Mesenteric fat pad (tissue), 1 donor: Measurements from ENCODE around the gene KRTAP10-4. TPM values are rescaled to one million over a fixed set of nuclear protein-coding genes. Genes with fewer than 3 reads are reported as not detected.
A peak's percentile ranks its signal among the peaks of the same experiment; 100 is the strongest.

Experiments used
- DNase-seq: peaks from one replicate; pipeline ENCODE4 v3.0.0-alpha.2; 2020; ENCODE audit warnings: low spot score
- total RNA-seq: library from RNA; stranded (reverse); fragmentation: NEBNext Ultra II Directional; extraction: Animal tissue kit (Norgen Biotek cat#: 25700); gene quantifications from one replicate; pipeline ENCODE4 v1.2.1, GENCODE V29; 2021
- donor health status: DM: yes; HTN: yes; CAD: no.

The KRTAP10-4 gene
- total RNA-seq, 1 donor from 2014 or later: not detected

DNA sequence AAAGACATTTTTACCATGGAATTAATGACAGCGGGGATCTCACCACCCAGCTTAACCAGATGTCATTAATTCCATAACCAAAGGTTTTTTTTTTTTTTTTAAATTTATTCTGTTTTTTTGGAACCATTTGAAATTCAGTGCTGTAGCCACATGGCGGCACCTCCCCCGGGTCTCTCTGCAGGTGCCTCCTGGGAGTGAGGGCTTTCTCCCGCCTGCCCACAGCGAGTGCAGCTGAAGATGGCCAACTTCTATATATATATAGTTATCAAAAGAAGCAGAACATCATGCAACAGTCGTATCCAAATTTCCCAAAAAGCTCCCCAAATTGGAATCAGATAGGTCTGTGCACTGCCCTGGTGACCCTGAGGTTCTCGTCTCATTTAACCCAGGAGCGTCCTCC is 41.9 kb downstream of the KRTAP10-4 start:
- no peak for DNase-seq

DNA sequence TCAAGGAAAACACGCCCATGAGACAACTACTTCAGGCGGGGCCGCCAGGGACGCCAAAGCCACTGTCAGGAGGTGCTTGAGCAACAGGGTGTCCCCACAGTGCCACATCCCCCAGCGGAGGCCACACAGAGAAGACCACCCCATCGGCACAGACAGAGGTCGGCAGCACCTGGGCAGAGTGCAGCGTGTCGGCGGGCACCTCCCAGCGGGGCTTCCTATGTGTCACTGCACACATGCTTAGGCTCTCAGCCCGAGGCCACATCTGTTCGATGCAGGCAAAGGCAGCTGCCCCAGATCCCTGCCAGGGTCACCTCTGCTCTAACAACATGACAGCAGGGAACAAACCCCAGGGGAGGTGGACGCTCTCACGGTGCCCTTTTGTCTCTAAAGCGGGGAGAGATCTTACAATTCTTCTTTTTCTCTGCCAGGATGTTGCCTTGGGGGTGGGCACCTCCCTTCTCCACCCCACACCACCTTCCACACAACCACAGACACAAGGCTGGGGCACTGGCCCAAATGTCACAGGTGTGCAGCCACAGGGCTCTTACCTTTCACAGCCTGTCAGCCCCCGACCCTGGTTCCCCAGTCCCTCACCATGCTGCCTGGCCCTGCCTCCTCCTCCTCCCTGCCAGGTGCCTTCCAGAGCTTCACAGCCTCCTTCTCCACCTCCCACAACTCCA is 42.5 kb downstream of the KRTAP10-4 start:
- peak; percentile 78 for DNase-seq

DNA sequence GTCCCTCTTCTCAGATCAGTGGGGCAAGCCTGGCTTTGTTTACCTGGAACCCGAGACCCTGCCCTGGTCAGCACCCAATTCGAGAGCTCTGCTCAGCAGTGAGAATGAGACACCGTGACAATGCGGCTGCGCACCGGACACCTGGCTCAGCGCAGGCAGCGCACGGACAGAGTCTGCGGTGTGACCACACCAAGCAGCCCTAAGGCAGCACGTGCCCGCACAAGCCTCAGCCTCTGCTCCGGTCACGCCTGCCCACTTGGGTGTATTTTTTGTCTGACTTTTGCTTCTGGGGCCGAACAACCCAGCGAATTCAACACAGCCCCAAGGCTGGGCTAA is 43.0 kb downstream of the KRTAP10-4 start:
- no peak for DNase-seq

DNA sequence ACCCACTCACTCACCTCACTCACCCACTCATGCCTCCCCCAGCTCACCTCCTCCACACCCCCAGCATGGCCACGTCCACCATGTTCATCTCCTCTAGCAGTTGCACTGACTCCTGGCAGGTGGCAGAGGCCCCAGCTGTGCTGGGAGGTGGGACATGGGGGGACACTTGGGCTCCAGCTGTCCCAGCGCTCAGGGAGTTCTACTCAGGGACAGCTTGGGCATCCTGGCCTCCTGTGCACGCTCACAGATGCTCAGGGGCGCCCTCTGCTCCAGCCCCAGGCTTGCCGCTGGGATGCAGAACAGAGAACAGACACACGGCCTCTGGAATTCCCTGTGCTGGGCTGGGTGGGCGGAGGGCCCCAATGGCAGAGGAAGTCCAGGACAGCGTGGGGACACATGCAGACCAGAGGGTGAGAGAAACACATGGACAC is 43.6 kb downstream of the KRTAP10-4 start:
- no peak for DNase-seq

DNA sequence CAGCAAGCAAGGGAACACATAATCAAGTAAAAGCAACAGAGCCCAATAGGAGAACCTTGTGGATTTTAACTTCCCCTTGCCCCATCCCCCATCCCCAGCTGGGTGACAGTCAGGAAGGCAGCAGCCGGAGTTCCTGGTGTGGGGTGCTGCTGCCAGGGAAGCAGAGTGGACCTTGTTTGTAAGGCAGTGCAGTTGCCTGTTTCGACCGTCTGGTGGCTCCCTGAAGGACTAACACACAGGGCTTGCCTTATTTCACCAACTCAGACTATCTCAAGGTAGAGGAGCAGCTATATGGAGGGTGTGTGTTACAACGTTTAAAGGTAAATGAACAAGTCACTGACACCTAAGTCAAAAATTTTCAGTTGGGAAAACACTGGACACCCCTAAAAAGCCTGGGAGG is 45.0 kb downstream of the KRTAP10-4 start:
- no peak for DNase-seq

- no peak for DNase-seq
These were observed 45.4 kb downstream of the KRTAP10-4 start for GRCh38 chr21:44618909-44619308.

DNA sequence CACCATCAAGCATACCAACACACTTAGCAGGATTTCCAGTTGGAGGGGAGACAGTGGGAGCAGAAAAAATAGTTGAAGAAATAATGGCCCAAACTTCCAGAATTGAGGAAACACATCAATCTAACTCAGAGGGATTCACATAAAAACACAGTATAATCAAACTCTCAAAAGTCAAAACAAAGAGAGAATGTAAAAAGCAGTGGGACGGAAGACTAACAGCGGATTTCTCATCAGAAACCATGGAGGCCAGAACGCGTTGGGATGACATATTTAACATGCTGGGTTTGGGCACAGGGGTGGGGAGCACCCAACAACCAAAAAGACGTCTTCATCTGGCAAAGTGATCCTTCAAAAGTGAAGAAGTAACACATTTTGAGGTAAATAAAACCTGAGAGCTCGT is 46.4 kb downstream of the KRTAP10-4 start:
- no peak for DNase-seq

DNA sequence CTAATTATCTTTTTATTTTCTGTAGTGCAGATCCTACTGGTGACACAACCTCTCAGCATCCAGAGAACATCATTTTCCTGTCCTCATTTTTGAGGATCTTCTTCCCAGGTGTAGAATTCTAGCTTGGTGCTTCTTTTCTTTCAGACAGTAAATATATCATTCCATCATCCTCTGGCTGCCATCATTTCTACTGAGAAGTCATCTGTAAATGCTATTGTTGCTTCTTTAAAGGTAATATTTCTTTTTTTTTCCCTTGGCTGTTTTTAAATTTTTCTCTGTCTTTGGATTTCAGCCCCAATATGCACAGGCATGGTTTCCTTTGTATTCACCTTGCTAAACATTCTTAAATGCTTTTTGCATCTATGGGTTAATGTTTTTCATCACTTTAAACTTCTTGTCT is 50.0 kb downstream of the KRTAP10-4 start:
- no peak for DNase-seq

Other genes with a start within 250 kb of the KRTAP10-4 start
- 17.4 TPM for gene CFAP410, start 234.3 kb upstream of the KRTAP10-4 start, total RNA-seq
- gene TRPM2, start 220.1 kb upstream of the KRTAP10-4 start, total RNA-seq: 12.0 TPM
- 3.8 TPM for gene LRRC3, start 118.2 kb upstream of the KRTAP10-4 start, total RNA-seq
- gene KRTAP10-1, start 33.5 kb upstream of the KRTAP10-4 start, total RNA-seq: not detected
- gene KRTAP10-2, start 22.2 kb upstream of the KRTAP10-4 start, total RNA-seq: not detected
- not detected for gene KRTAP10-3, start 14.9 kb upstream of the KRTAP10-4 start, total RNA-seq
- gene KRTAP10-5, start 6.9 kb downstream of the KRTAP10-4 start, total RNA-seq: not detected
- not detected for gene KRTAP10-6, start 18.8 kb downstream of the KRTAP10-4 start, total RNA-seq
- gene KRTAP10-7, start 26.9 kb downstream of the KRTAP10-4 start, total RNA-seq: not detected
- not detected for gene KRTAP10-8, start 38.4 kb downstream of the KRTAP10-4 start, total RNA-seq
- not detected for gene KRTAP10-9, start 53.4 kb downstream of the KRTAP10-4 start, total RNA-seq
- not detected for gene KRTAP10-10, start 63.6 kb downstream of the KRTAP10-4 start, total RNA-seq
- gene KRTAP10-11, start 72.7 kb downstream of the KRTAP10-4 start, total RNA-seq: not detected
- not detected for gene KRTAP12-4, start 80.9 kb downstream of the KRTAP10-4 start, total RNA-seq
- not detected for gene KRTAP12-3, start 84.2 kb downstream of the KRTAP10-4 start, total RNA-seq
- gene KRTAP12-2, start 93.2 kb downstream of the KRTAP10-4 start, total RNA-seq: not detected
- not detected for gene KRTAP12-1, start 108.4 kb downstream of the KRTAP10-4 start, total RNA-seq
- not detected for gene KRTAP10-12, start 123.4 kb downstream of the KRTAP10-4 start, total RNA-seq
- not detected for gene TSPEAR, start 137.8 kb downstream of the KRTAP10-4 start, total RNA-seq
- 123 TPM for gene UBE2G2, start 228.1 kb downstream of the KRTAP10-4 start, total RNA-seq
- gene SUMO3, start 244.3 kb downstream of the KRTAP10-4 start, total RNA-seq: 82.2 TPM